Measurements from ENCODE around the gene DRGX. TPM values are rescaled to one million over a fixed set of nuclear protein-coding genes. Genes with fewer than 3 reads are reported as not detected.

The DRGX gene
- total and polyA plus RNA-seq, 10 of the 15 experiments (the other 5 are each of a cell fraction or from before 2014, with no cell fraction given), result not detected

GRCh38 chr10:49348593-49348992 lies 47.3 kb downstream of the DRGX start (continued):
- TF ChIP-seq IKZF1 (conservative IDR thresholded peaks at IDR 0.05) (no peak), USF2 (IDR thresholded peaks at IDR 0.05; ENCODE audit: borderline replicate concordance, low read depth, low read length) (no peak)

- H3K4me1 ChIP-seq (ENCODE audit: control insufficient read depth, insufficient read depth, low read length), result no peaks in the 10 kb centered on the region
- no peak overlapping the region for H3K4me2 ChIP-seq (ENCODE audit: control insufficient read depth, insufficient read depth)
- BruUV-seq (replicated peaks), result no TSS peak
- H3K79me2 ChIP-seq (ENCODE audit: control insufficient read depth, insufficient read depth, low read length), result no peaks in the 10 kb centered on the region
- H3K36me3 ChIP-seq (ENCODE audit: control insufficient read depth in 2 of 2, insufficient read depth in 2 of 2, low read length in 1 of 2), result no peaks in the 10 kb centered on the region
- H2AFZ ChIP-seq (ENCODE audit: control insufficient read depth, low read depth, low read length), result no peak overlapping the region
- ChIA-PET CTCF (no interaction called here), RAD21 (ENCODE audit: unreplicated experiment) (no interaction called here), POLR2A (no interaction called here), SMC1A (ENCODE audit: uncharacterized antibody, unreplicated experiment) (no interaction called here)
- H3K9ac ChIP-seq (ENCODE audit: control insufficient read depth, insufficient read depth, low read length), result no peak overlapping the region
- DNase-seq (ENCODE audit: low read depth, low spot score), result no peak
- no peaks in the 10 kb centered on the region; the same call in 2 of the 3 replicates for H3K9me3 ChIP-seq (replicated peaks; ENCODE audit: control insufficient read depth, insufficient read depth, low read length)
- no peak for ATAC-seq
- intact Hi-C loops (cut with micrococcal nuclease; ENCODE audit: unreplicated experiment) (no loop called here), in situ Hi-C loops (cut with MboI) (no loop called here)
- no peaks in the 10 kb centered on the region for H3K27me3 ChIP-seq (replicated peaks in 1 of 2; ENCODE audit: control insufficient read depth in 2 of 2, insufficient read depth in 2 of 2, low read length in 1 of 2)
- no peak overlapping the region for H3K4me3 ChIP-seq
- no peak overlapping the region for H3K27ac ChIP-seq (ENCODE audit: control insufficient read depth, insufficient read depth)
- 0% methylated on average over 3 of the region's 3 CpGs for WGBS (ENCODE audit: insufficient coverage, insufficient replicate concordance, low lambda C conversion rate, missing lambda C conversion rate)
- H4K20me1 ChIP-seq (ENCODE audit: control insufficient read depth, insufficient read depth), result no peaks in the 10 kb centered on the region
- no peak for FAIRE-seq
- TF ChIP-seq PAX8 (IDR thresholded peaks at IDR 0.05), result no peak
- TF ChIP-seq DPF2 (IDR thresholded peaks at IDR 0.05), result no peak
- no peak for TF ChIP-seq SUZ12 (IDR thresholded peaks at IDR 0.05; ENCODE audit: unreplicated experiment)
- TF ChIP-seq FOXM1 (IDR thresholded peaks at IDR 0.05; ENCODE audit: low read depth, low read length), result no peak
- TF ChIP-seq ZNF592 (IDR thresholded peaks at IDR 0.05), result no peak
- TF ChIP-seq MEF2A (IDR thresholded peaks at IDR 0.05; ENCODE audit: insufficient read depth, low read depth, low read length), result no peak
- TF ChIP-seq NRF1 (conservative IDR thresholded peaks at IDR 0.05; ENCODE audit: low read depth, low read length), result no peak
- TF ChIP-seq RAD21 (IDR thresholded peaks at IDR 0.05; ENCODE audit: insufficient read depth, low read depth, low read length), result no peak
- no peak for TF ChIP-seq CTCF (IDR thresholded peaks at IDR 0.05 in 2 of 3, conservative IDR thresholded peaks at IDR 0.05 in 1 of 3; ENCODE audit: control insufficient read depth in 2 of 3, extremely low read depth in 1 of 3, insufficient read depth in 1 of 3, low read depth in 3 of 3, low read length in 3 of 3)
- TF ChIP-seq ZBTB11 (CRISPR knock-in tag; IDR thresholded peaks at IDR 0.05), result no peak
Measured at GRCh38 chr10:49347827-49348226, 48.1 kb downstream of the DRGX start.

All from GM12878 (cell line).